Esophagus squamous epithelium (tissue), 5 donors: ENCODE measurements around the gene SNX8. TPM values are rescaled to one million over a fixed set of nuclear protein-coding genes. Genes with fewer than 3 reads are reported as not detected.
"Not testable (repeated sequence)": the region's sequence is repeated elsewhere in the genome, so short reads cannot be mapped to it uniquely, and the experiment has no call there.

Source experiments
- DNase-seq: peaks from one replicate; lab custom pipeline; 2025; lab: John Stamatoyannopoulos, UW
- H3K27ac ChIP-seq, 4 donors: fragments of 200-600 bp; sonication (generic); one replicate each; pipeline ENCODE4 v1.5.1; 2016 to 2019; ENCODE audit warnings: mild to moderate bottlenecking in 1 of 4
- H3K27me3 ChIP-seq, 4 donors: fragments of 200-600 bp; sonication (generic); 1 replicate in 3 of 4; 2 replicates in 1 of 4; pipeline versions ENCODE4 v1.5.1 to v1.6.0; 2017 to 2021; ENCODE audit warnings: antibody characterized with exemption in 1 of 4
- H3K36me3 ChIP-seq, 3 donors: fragments of 200-600 bp; sonication (generic); one replicate each; pipeline ENCODE4 v1.5.1; 2016 to 2019
- H3K4me1 ChIP-seq, 3 donors: fragments of 200-600 bp; sonication (generic); one replicate each; pipeline ENCODE4 v1.5.1; 2017 to 2019
- H3K4me3 ChIP-seq, 4 donors: fragments of 200-600 bp; sonication (generic); 1 replicate in 3 of 4; 2 replicates in 1 of 4; pipeline ENCODE4 v1.5.1; 2016 to 2019; ENCODE audit warnings: mild to moderate bottlenecking in 2 of 4, moderate library complexity in 1 of 4
- H3K9me3 ChIP-seq, 3 donors: fragments of 200-600 bp; sonication (generic); one replicate each; pipeline ENCODE4 v1.5.1; 2016 to 2019
- CTCF ChIP-seq, 6 experiments: fragments of 450-650 bp in 4 of 6; fragments of 200-600 bp in 2 of 6; sonication (generic) in 2 of 6; IDR thresholded peaks; one replicate each; pipeline ENCODE4 v1.5.1; 2016 to 2019; ENCODE audit warnings: antibody characterized with exemption in 6 of 6, mild to moderate bottlenecking in 4 of 6, moderate library complexity in 4 of 6
- POLR2A ChIP-seq, 4 donors: fragments of 450-650 bp; IDR thresholded peaks; one replicate each; pipeline ENCODE4 v1.6.1; 2017; ENCODE audit warnings: antibody characterized with exemption in 4 of 4, mild to moderate bottlenecking in 4 of 4, moderate library complexity in 3 of 4
- WGBS, 2 donors: methylation state at CpG; one replicate each; pipeline ENCODE4 v1.1.5; 2018; 5-methylcytosine and 5-hydroxymethylcytosine counted together
- intact Hi-C: fragments of 100-400 bp; cut with DNase I; formaldehyde crosslinking; loops from one replicate; pipeline ENCODE4 v1.15.0; 2022
- total RNA-seq, 4 donors: library from RNA; depleted of rRNA; stranded (reverse); fragments of >200 nt; gene quantifications; one replicate each; pipeline ENCODE4 v1.1.0, GENCODE V29; 2016
- donor health status: DM: yes; HTN: yes; CAD: no.

Gene SNX8
- total RNA-seq, 4 donors from 2014 or later: 4.7 to 17.9 (median 12.5) TPM

- Histone ChIP-seq H3K4me1 (peaks cover 7 to 27% (median 8%) of the 10 kb centered on the region in 3 donors), H3K36me3 (no peaks in the 10 kb centered on the region), H3K9me3 (no peaks in the 10 kb centered on the region), H3K27ac (no peak overlapping the region), H3K27me3 (no peaks in the 10 kb centered on the region), H3K4me3 (no peak overlapping the region)
- TF ChIP-seq POLR2A (IDR thresholded peaks at IDR 0.05): no peak
- no peak for TF ChIP-seq CTCF (IDR thresholded peaks at IDR 0.05)
- whole genome bisulfite sequencing, 2 donors: 69 to 88% methylated on average over 1 of the region's 1 CpG
- intact Hi-C loops: no loop called here
- no peak for DNase-seq
These were observed 1.5 kb upstream of the SNX8 start for GRCh38 chr7:2315787-2316186.

- DNase-seq, H3K9me3 ChIP-seq, H3K36me3 ChIP-seq, intact Hi-C loops, H3K27me3 ChIP-seq: not testable (repeated sequence)
- 73 to 76% methylated on average over 3 of the region's 3 CpGs for WGBS, 2 donors
- peak overlapping the region in 2 of 4 donors; percentile 69 to 99 for H3K4me3 ChIP-seq
- H3K27ac ChIP-seq: peak overlapping the region in 2 of 4 donors; percentile 89 to 93
- peaks cover 7 to 27% (median 8%) of the 10 kb centered on the region in 3 donors for H3K4me1 ChIP-seq
These were observed 802 bp upstream of the SNX8 start for GRCh38 chr7:2314956-2315530.

- H3K4me1 ChIP-seq: peaks cover 7 to 27% (median 8%) of the 10 kb centered on the region in 3 donors
- WGBS, 2 donors: 33 to 34% methylated on average over 24 to 26 of the region's 42 CpGs
- DNase-seq: no peak
- intact Hi-C loops: no loop called here
- H3K36me3 ChIP-seq: peaks cover 0 to 14% (median 0%) of the 10 kb centered on the region in 3 donors
- H3K27ac ChIP-seq: peak overlapping the region; percentile 84 to 93 (median 90)
- H3K4me3 ChIP-seq: peak overlapping the region; percentile 69 to 99 (median 94)
- H3K9me3 ChIP-seq: no peaks in the 10 kb centered on the region
- no peaks in the 10 kb centered on the region for H3K27me3 ChIP-seq
- TF ChIP-seq POLR2A (IDR thresholded peaks at IDR 0.05): no peak
- no peak for TF ChIP-seq CTCF (IDR thresholded peaks at IDR 0.05)
These were observed 612 bp downstream of the SNX8 start for GRCh38 chr7:2313450-2314208.

GRCh38 chr7:2312267-2312929 lies 1.8 kb downstream of the SNX8 start:
- TF ChIP-seq CTCF (IDR thresholded peaks at IDR 0.05) (no peak), POLR2A (IDR thresholded peaks at IDR 0.05) (no peak)
- Histone ChIP-seq H3K4me1 (peaks cover 7 to 27% (median 8%) of the 10 kb centered on the region in 3 donors), H3K27ac (no peak overlapping the region), H3K9me3 (no peaks in the 10 kb centered on the region), H3K36me3 (peaks cover 0 to 14% (median 0%) of the 10 kb centered on the region in 3 donors), H3K4me3 (no peak overlapping the region), H3K27me3 (no peaks in the 10 kb centered on the region)
- intact Hi-C loops: no loop called here
- DNase-seq: no peak
- 86 to 87% methylated on average over 17 of the region's 17 CpGs for WGBS, 2 donors

- peaks cover 0 to 14% (median 0%) of the 10 kb centered on the region in 3 donors for H3K36me3 ChIP-seq
- intact Hi-C loops: no loop called here
- peak overlapping the region in 2 of 4 donors; percentile 10 to 52 for H3K27ac ChIP-seq
- no peaks in the 10 kb centered on the region for H3K27me3 ChIP-seq
- H3K9me3 ChIP-seq: no peaks in the 10 kb centered on the region
- 72 to 79% methylated on average over 19 to 20 of the region's 20 CpGs for WGBS, 2 donors
- H3K4me3 ChIP-seq: no peak overlapping the region
- peaks cover 7 to 29% (median 8%) of the 10 kb centered on the region in 3 donors for H3K4me1 ChIP-seq
- no peak for TF ChIP-seq CTCF (IDR thresholded peaks at IDR 0.05)
- TF ChIP-seq POLR2A (IDR thresholded peaks at IDR 0.05): no peak
- DNase-seq: no peak
These were observed 4.3 kb downstream of the SNX8 start for GRCh38 chr7:2309889-2310331.
